ENCODE measurements around the gene TTC3. TPM values are rescaled to one million over a fixed set of nuclear protein-coding genes. Genes with fewer than 3 reads are reported as not detected.
A peak's percentile ranks its signal among the peaks of the same experiment; 100 is the strongest.

TTC3 gene
- total and polyA plus RNA-seq, 10 of the 15 experiments (the other 5 are each of a cell fraction or from before 2014, with no cell fraction given), result 23.1 to 94.9 (median 72.7) TPM

- Histone ChIP-seq H4K20me1 (ENCODE audit: control insufficient read depth, insufficient read depth) (no peaks in the 10 kb centered on the region), H3K9me3 (replicated peaks; ENCODE audit: control insufficient read depth, insufficient read depth, low read length) (no peaks in the 10 kb centered on the region; the same call in 2 of the 3 replicates), H3K4me2 (ENCODE audit: control insufficient read depth, insufficient read depth) (peak overlapping the region; percentile 71), H3K27me3 (replicated peaks in 1 of 2; ENCODE audit: control insufficient read depth in 2 of 2, insufficient read depth in 2 of 2, low read length in 1 of 2) (no peaks in the 10 kb centered on the region), H3K27ac (ENCODE audit: control insufficient read depth, insufficient read depth) (peak overlapping the region; percentile 73), H3K79me2 (ENCODE audit: control insufficient read depth, insufficient read depth, low read length) (no peaks in the 10 kb centered on the region), H3K9ac (ENCODE audit: control insufficient read depth, insufficient read depth, low read length) (peak overlapping the region; percentile 43), H2AFZ (ENCODE audit: control insufficient read depth, low read depth, low read length) (peak overlapping the region; percentile 91), H3K36me3 (ENCODE audit: control insufficient read depth in 2 of 2, insufficient read depth in 2 of 2, low read length in 1 of 2) (peaks cover 0 to 2% of the 10 kb centered on the region in 2 experiments; a peak in 1 of 4 replicates), H3K4me1 (ENCODE audit: control insufficient read depth, insufficient read depth, low read length) (peaks cover 9% of the 10 kb centered on the region), H3K4me3 (peak overlapping the region; percentile 91)
- WGBS (ENCODE audit: insufficient coverage, insufficient replicate concordance, low lambda C conversion rate, missing lambda C conversion rate), result 3% methylated on average over 35 of the region's 35 CpGs
- POLR2A ChIA-PET, result interaction anchor here (0.9 to 1.2 kb wide), 2 partner anchors 12 to 13 kb away, joined by 3 read pairs; no protein-coding TSS in a partner anchor
- intact Hi-C loops (cut with micrococcal nuclease; ENCODE audit: unreplicated experiment) (loop anchor here (2.0 kb wide), 3 partner anchors 36 to 146 kb away; partner anchors contain the start of genes DYRK1A and VPS26C), in situ Hi-C loops (cut with MboI) (no loop called here)
- ATAC-seq (peak; percentile 69), DNase-seq (ENCODE audit: low read depth, low spot score) (no peak), FAIRE-seq (peak; percentile 23)
- RAD21 ChIA-PET (ENCODE audit: unreplicated experiment), result interaction anchor here (0.7 to 2.1 kb wide), 6 partner anchors 35 to 336 kb away, joined by 3 to 7 read pairs (median 3); no protein-coding TSS in a partner anchor
- CTCF ChIA-PET, result interaction anchor here (1.0 to 2.5 kb wide), 11 partner anchors 11 to 344 kb away, joined by 3 to 9 read pairs (median 5); no protein-coding TSS in a partner anchor
- TF ChIP-seq MLLT1 (IDR thresholded peaks at IDR 0.05) (0 out of 2 replicates have a peak, but pooled peaks have one; percentile 12), IRF4 (IDR thresholded peaks at IDR 0.05; ENCODE audit: low read depth, low read length) (0 out of 2 replicates have a peak, but pooled peaks have one; percentile 9), TCF12 (IDR thresholded peaks at IDR 0.05; ENCODE audit: low read depth, low read length) (no peak), CTCF (IDR thresholded peaks at IDR 0.05 in 2 of 3, conservative IDR thresholded peaks at IDR 0.05 in 1 of 3; ENCODE audit: control insufficient read depth in 2 of 3, extremely low read depth in 1 of 3, insufficient read depth in 1 of 3, low read depth in 3 of 3, low read length in 3 of 3) (peak; percentile 13 to 29 (median 25); a peak in 3 of 6 replicates), HDAC2 (IDR thresholded peaks at IDR 0.05) (no peak), ETV6 (conservative IDR thresholded peaks at IDR 0.05 in 1 of 2, IDR thresholded peaks at IDR 0.05 in 1 of 2; ENCODE audit: borderline replicate concordance in 1 of 2, low read depth in 1 of 2) (peak in 1 of 2 experiments; percentile 79; a peak in 1 of 4 replicates), KLF5 (IDR thresholded peaks at IDR 0.05; ENCODE audit: partially characterized antibody) (peak; percentile 59), MTA2 (IDR thresholded peaks at IDR 0.05; ENCODE audit: low read depth) (no peak), YY1 (IDR thresholded peaks at IDR 0.05; ENCODE audit: low read depth, low read length) (0 out of 2 replicates have a peak, but pooled peaks have one; percentile 55), ZNF24 (IDR thresholded peaks at IDR 0.05) (no peak), YBX1 (IDR thresholded peaks at IDR 0.05) (no peak), RUNX3 (IDR thresholded peaks at IDR 0.05; ENCODE audit: low read length) (peak; percentile 52), RAD21 (IDR thresholded peaks at IDR 0.05; ENCODE audit: insufficient read depth, low read depth, low read length) (peak; percentile 34; the same call in 1 of the 2 replicates), MXI1 (IDR thresholded peaks at IDR 0.05; ENCODE audit: low read depth, low read length) (peak; percentile 43; the same call in 1 of the 2 replicates), SMARCA5 (IDR thresholded peaks at IDR 0.05) (peak; percentile 10; the same call in 1 of the 2 replicates), HDAC6 (IDR thresholded peaks at IDR 0.05; ENCODE audit: unreplicated experiment) (peak; percentile 19), NFIC (IDR thresholded peaks at IDR 0.05; ENCODE audit: low read depth, low read length) (no peak)
- BruUV-seq (replicated peaks), result TSS peak; percentile 47
- SMC1A ChIA-PET (ENCODE audit: uncharacterized antibody, unreplicated experiment), result interaction anchor here (1.1 to 2.5 kb wide), 4 partner anchors 10 to 54 kb away, joined by 3 to 15 read pairs (median 4); no protein-coding TSS in a partner anchor
These were observed 147.5 kb downstream of the TTC3 start for GRCh38 chr21:37220433-37220980.

Data from GM12878 (cell line).